Bronchial epithelial cell (primary cell): ENCODE measurements around the gene MAGI2. TPM values are rescaled to one million over a fixed set of nuclear protein-coding genes. Genes with fewer than 3 reads are reported as not detected.

Source experiments
- DNase-seq: peaks from one replicate; pipeline ENCODE4 v3.0.0-alpha.2; 2010; ENCODE audit warnings: low read depth
- FAIRE-seq: peaks from 2 replicates; lab custom pipeline; 2011; peaks lifted over from hg19 to GRCh38; lab: Jason Lieb, UNC
- H3K27me3 ChIP-seq: 2 replicates; pipeline ENCODE4 v1.5.1; 2011; ENCODE audit warnings: low read length; ENCODE audit not compliant: control insufficient read depth, insufficient read depth
- H3K36me3 ChIP-seq: 2 replicates; pipeline ENCODE4 v1.5.1; 2011; ENCODE audit warnings: low read length; ENCODE audit not compliant: control insufficient read depth, insufficient read depth
- H3K4me3 ChIP-seq: 2 replicates; pipeline ENCODE4 v1.5.1; 2011; ENCODE audit warnings: mild to moderate bottlenecking, low read depth, low read length, control low read depth
- total RNA-seq: library from RNA; depleted of rRNA; stranded (reverse); fragments of >200 nt; gene quantifications from 2 replicates; pipeline ENCODE4 v1.2.1, GENCODE V29; 2014
- TF ChIP-seq, protein P1 (sequence below): IDR thresholded peaks from 2 replicates; pipeline ENCODE4 v1.5.1; 2011; ENCODE audit warnings: mild to moderate bottlenecking, moderate library complexity, low read length, control low read depth, inconsistent platforms; ENCODE audit not compliant: insufficient read depth, severe bottlenecking

The MAGI2 gene
- total RNA-seq, 1 donor from 2014 or later = 2.6 TPM

DNA sequence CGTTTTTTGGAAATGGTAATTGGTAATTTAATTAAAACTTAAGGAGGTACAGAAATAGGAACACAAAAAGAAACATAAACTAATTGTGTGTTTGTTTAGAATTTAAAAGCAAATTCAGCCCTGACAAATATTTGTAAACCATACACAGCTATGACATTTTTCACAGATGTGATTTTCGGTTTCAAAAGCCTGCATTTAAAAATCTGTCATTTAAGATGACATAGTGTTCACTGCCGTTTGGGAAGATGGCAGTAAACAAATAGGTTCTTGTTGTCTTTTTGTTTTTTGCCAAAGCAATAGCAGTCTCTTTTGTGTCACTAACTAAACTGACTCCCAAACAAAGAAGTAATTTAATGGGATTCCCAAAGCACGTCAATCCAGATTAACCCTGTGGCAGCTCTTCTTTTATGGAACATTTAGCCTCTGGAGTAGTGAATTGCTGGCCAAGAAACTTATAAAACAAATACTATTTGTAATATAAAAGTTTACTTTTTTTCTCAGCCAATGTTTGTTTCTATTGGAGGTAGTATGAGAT is 957.3 kb downstream of the MAGI2 start:
- Histone ChIP-seq H3K27me3 (no peaks in the 10 kb centered on the region), H3K4me3 (no peak overlapping the region), H3K36me3 (no peaks in the 10 kb centered on the region)
- TF ChIP-seq, protein P1, sequence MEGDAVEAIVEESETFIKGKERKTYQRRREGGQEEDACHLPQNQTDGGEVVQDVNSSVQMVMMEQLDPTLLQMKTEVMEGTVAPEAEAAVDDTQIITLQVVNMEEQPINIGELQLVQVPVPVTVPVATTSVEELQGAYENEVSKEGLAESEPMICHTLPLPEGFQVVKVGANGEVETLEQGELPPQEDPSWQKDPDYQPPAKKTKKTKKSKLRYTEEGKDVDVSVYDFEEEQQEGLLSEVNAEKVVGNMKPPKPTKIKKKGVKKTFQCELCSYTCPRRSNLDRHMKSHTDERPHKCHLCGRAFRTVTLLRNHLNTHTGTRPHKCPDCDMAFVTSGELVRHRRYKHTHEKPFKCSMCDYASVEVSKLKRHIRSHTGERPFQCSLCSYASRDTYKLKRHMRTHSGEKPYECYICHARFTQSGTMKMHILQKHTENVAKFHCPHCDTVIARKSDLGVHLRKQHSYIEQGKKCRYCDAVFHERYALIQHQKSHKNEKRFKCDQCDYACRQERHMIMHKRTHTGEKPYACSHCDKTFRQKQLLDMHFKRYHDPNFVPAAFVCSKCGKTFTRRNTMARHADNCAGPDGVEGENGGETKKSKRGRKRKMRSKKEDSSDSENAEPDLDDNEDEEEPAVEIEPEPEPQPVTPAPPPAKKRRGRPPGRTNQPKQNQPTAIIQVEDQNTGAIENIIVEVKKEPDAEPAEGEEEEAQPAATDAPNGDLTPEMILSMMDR = no peak
- FAIRE-seq (no peak), DNase-seq (no peak)

DNA sequence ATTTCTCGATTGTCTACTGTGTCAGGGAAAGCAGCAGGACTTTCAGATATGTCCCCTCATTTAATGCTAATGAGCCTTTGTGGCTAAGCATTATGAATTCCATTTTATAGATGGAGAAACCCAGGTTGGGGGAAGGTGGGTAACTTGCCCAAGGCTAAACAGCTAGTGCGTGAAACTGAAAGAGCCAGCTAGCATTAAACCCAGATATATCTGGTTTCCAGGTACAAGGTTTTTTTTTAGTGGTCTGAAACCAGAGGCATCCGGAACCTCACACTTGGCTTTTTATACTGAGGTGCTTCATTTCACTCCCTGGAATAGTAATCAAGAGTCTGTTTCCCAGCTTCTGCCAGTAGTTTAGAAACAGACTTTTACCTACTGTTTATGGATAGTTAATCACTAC is 960.1 kb downstream of the MAGI2 start:
- FAIRE-seq = no peak
- DNase-seq = no peak
- TF ChIP-seq, protein P1 = no peak

DNA sequence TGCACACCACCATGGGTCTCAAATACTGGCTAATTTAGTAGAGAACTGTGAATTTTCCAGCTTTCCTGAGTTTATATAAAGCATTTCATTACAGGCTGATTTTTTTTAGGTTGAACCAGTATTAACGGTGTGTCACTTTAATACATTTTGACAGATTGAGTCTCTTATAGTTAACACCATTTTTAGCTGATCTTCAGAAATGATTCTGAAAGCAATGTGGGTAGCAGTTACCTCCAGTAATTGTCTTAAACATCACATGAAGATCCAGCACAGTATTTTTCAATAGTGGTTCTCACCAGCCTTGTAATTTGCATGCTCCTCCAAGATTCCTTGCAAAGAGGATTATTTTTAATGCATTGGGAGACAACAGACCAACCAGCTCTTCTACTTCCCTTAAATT is 961.3 kb downstream of the MAGI2 start:
- TF ChIP-seq, protein P1 = no peak
- DNase-seq (no peak), FAIRE-seq (no peak)
- H3K27me3 ChIP-seq = no peaks in the 10 kb centered on the region
- H3K4me3 ChIP-seq = no peak overlapping the region
- no peaks in the 10 kb centered on the region for H3K36me3 ChIP-seq

More for the DNA sequence above, 960.1 kb downstream of the MAGI2 start:
- H3K27me3 ChIP-seq = no peaks in the 10 kb centered on the region
- no peaks in the 10 kb centered on the region for H3K36me3 ChIP-seq
- H3K4me3 ChIP-seq = no peak overlapping the region

DNA sequence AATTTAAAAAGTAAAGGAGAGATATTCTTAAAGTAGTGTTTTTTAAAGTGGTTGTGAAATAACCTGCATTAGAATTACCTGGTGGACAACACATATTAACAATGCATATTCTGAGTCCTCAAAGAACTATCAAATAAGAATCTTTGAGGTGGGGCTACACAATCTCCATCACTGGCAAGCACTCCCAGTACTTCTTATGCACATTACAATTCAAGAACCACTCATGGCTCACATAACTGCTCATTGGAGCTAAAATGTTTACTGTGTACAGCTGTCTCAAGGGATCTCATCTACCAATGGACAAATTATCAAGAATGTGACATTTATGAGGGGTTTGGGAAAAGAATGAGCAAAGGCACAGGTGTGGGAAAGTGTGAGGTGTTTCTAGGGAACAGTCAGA is 962.9 kb downstream of the MAGI2 start:
- H3K36me3 ChIP-seq = no peaks in the 10 kb centered on the region
- H3K4me3 ChIP-seq = no peak overlapping the region
- TF ChIP-seq, protein P1 = no peak
- DNase-seq (no peak), FAIRE-seq (no peak)
- no peaks in the 10 kb centered on the region for H3K27me3 ChIP-seq

DNA sequence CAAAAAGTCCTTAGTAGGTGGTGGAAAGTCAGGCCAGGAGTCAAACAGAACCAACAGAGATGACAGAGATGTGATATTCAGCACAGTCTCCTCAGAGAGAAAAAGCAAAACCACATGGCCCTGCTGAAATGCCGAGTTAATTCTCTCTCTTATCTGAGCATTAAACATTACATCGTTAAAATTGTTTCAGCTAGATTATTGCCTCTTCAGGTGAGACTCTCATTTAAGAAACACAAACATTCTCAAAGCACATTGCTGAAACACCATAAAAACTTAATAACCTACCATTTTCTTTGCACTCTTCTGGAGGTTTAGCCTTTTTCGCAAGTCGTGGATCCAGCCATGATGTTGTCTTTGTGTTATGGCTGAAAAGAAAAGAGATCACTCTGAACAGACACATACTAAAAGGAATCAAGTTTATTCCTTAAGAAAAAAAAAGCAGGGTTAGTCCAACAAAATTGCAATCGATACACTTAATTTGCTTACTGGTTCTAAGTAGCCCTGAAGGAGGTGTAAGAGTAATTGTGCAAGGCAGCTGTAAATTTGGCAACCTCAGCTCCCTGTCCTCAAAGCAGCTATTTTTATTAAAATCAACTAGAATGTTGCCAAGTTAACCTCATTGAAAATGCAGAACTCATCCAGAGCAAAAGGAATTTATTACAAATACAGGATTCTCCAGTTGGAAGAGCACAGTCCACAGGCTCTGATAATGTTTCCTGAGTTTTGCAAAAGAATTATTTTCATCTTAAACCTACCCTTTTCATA is 963.8 kb downstream of the MAGI2 start:
- DNase-seq (no peak), FAIRE-seq (no peak)
- no peaks in the 10 kb centered on the region for H3K36me3 ChIP-seq
- TF ChIP-seq, protein P1 = no peak
- no peak overlapping the region for H3K4me3 ChIP-seq
- H3K27me3 ChIP-seq = no peaks in the 10 kb centered on the region
